ENCODE measurements around the gene STAT6.
A peak's percentile ranks its signal among the peaks of the same experiment; 100 is the strongest.

STAT6 gene

GRCh38 chr12:57087010-57087690 is 24.0 kb downstream of the STAT6 start:
- Histone ChIP-seq H3K4me2 (ENCODE audit: low read length) (peak overlapping the region; percentile 100), H3K4me1 (ENCODE audit: control insufficient read depth, low read length) (peaks cover 47% of the 10 kb centered on the region), H3K27me3 (ENCODE audit: control insufficient read depth, low read length) (no peaks in the 10 kb centered on the region), H3K4me3 (ENCODE audit: low read length) (peak overlapping the region; percentile 84), H3K9me2 (replicated peaks; ENCODE audit: control insufficient read depth, low read length) (no peaks in the 10 kb centered on the region), H3K36me3 (ENCODE audit: control insufficient read depth, low read length) (0 out of 2 replicates have a peak, but pooled peaks cover 2% of the 10 kb centered on the region), H3F3A (ENCODE audit: control insufficient read depth, insufficient read depth) (peaks cover 28% of the 10 kb centered on the region), H3K9me3 (ENCODE audit: control insufficient read depth, insufficient read depth, low read length) (no peaks in the 10 kb centered on the region), H4K20me1 (ENCODE audit: control insufficient read depth, insufficient read depth, low read depth, low read length) (no peaks in the 10 kb centered on the region), H3K27ac (ENCODE audit: low read depth, low read length) (peak overlapping the region; percentile 91), H3K79me2 (ENCODE audit: control insufficient read depth, low read length) (peaks cover 9% of the 10 kb centered on the region)
- TF ChIP-seq EZH2phosphoT487 (IDR thresholded peaks at IDR 0.05; ENCODE audit: borderline replicate concordance, low read length) (no peak), CTCF (IDR thresholded peaks at IDR 0.05; ENCODE audit: low read depth, low read length, poor library complexity, severe bottlenecking) (no peak)

DNA sequence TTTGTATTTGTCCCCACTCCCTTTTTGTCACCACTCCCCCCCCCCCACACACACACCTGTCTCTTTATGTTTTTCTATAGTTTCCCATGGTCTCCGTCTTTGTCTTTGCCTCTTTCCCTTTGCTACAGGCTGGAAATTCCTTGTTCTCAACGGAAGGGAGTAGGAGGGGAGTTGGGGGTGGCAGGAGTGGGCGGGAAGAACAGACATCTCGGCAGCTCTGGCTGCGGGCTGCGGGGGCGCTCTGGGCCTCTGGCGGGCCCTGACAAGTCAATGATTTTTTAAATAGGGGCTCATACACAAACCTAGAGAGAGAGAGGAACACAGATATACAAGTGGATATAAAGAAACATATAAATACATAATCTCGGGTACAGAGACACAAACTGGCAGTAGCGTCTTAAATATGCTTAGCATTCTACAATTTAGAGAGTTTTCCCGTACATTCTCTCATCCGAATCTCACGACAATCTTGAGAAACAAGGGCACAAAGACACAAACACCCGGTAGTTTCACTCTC is 24.6 kb downstream of the STAT6 start:
- peak overlapping the region; percentile 91 for H3K27ac ChIP-seq (ENCODE audit: low read depth, low read length)
- TF ChIP-seq EZH2phosphoT487 (IDR thresholded peaks at IDR 0.05; ENCODE audit: borderline replicate concordance, low read length) (no peak), CTCF (IDR thresholded peaks at IDR 0.05; ENCODE audit: low read depth, low read length, poor library complexity, severe bottlenecking) (peak; percentile 71)

DNA sequence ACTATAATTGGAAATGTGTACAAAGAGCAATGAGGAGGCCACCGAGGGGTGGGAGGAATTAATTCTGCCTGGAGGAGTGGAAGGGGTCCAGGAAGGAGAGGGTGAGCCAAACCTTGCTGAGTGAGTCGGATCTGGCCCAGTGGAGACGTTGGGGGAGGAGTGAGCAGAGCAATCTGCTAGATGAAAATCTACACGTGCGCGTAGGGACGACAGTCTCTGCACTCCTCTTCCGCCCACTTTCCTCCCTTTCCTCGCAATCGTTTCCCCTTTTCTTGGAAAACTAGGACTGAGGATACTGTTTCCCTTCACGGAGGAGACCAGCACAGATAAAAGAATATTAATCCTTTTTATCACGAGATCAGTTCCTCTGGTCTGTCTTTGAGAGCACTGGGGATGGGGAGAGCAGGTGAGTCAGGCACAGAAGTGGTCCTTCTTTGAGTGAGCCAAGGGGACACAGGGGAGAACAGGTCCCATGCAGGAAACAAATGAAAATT is 25.1 kb downstream of the STAT6 start:
- H3F3A ChIP-seq (ENCODE audit: control insufficient read depth, insufficient read depth), result peaks cover 26% of the 10 kb centered on the region
- peak overlapping the region; percentile 91 for H3K27ac ChIP-seq (ENCODE audit: low read depth, low read length)
- H4K20me1 ChIP-seq (ENCODE audit: control insufficient read depth, insufficient read depth, low read depth, low read length), result no peaks in the 10 kb centered on the region
- peaks cover 47% of the 10 kb centered on the region for H3K4me1 ChIP-seq (ENCODE audit: control insufficient read depth, low read length)
- H3K27me3 ChIP-seq (ENCODE audit: control insufficient read depth, low read length), result no peaks in the 10 kb centered on the region
- H3K9me2 ChIP-seq (replicated peaks; ENCODE audit: control insufficient read depth, low read length), result no peaks in the 10 kb centered on the region
- TF ChIP-seq CTCF (IDR thresholded peaks at IDR 0.05; ENCODE audit: low read depth, low read length, poor library complexity, severe bottlenecking), result no peak
- TF ChIP-seq EZH2phosphoT487 (IDR thresholded peaks at IDR 0.05; ENCODE audit: borderline replicate concordance, low read length), result no peak
- H3K79me2 ChIP-seq (ENCODE audit: control insufficient read depth, low read length), result peaks cover 9% of the 10 kb centered on the region
- no peaks in the 10 kb centered on the region for H3K9me3 ChIP-seq (ENCODE audit: control insufficient read depth, insufficient read depth, low read length)
- H3K4me3 ChIP-seq (ENCODE audit: low read length), result peak overlapping the region; percentile 84
- no peaks in the 10 kb centered on the region for H3K36me3 ChIP-seq (ENCODE audit: control insufficient read depth, low read length)
- peak overlapping the region; percentile 100 for H3K4me2 ChIP-seq (ENCODE audit: low read length)

More for the DNA sequence above, 24.6 kb downstream of the STAT6 start:
- H3K4me1 ChIP-seq (ENCODE audit: control insufficient read depth, low read length), result peaks cover 47% of the 10 kb centered on the region
- peaks cover 9% of the 10 kb centered on the region for H3K79me2 ChIP-seq (ENCODE audit: control insufficient read depth, low read length)
- H3K9me2 ChIP-seq (replicated peaks; ENCODE audit: control insufficient read depth, low read length), result no peaks in the 10 kb centered on the region
- H3K4me2 ChIP-seq (ENCODE audit: low read length), result peak overlapping the region; percentile 100
- H3K36me3 ChIP-seq (ENCODE audit: control insufficient read depth, low read length), result no peaks in the 10 kb centered on the region
- H3K9me3 ChIP-seq (ENCODE audit: control insufficient read depth, insufficient read depth, low read length), result no peaks in the 10 kb centered on the region
- H3K4me3 ChIP-seq (ENCODE audit: low read length), result peak overlapping the region; percentile 84
- H3K27me3 ChIP-seq (ENCODE audit: control insufficient read depth, low read length), result no peaks in the 10 kb centered on the region
- no peaks in the 10 kb centered on the region for H4K20me1 ChIP-seq (ENCODE audit: control insufficient read depth, insufficient read depth, low read depth, low read length)
- H3F3A ChIP-seq (ENCODE audit: control insufficient read depth, insufficient read depth), result peaks cover 26% of the 10 kb centered on the region

All from DOHH2 (cell line).